Inferior parietal cortex (tissue), 1 donor: ENCODE results near the gene TMEM229A.
"Not testable (repeated sequence)": the region's sequence is repeated elsewhere in the genome, so short reads cannot be mapped to it uniquely, and the experiment has no call there.

Experiments
- DNase-seq: peaks from one replicate; pipeline ENCODE4 v3.0.0-alpha.2; 2016; ENCODE audit errors: extremely low spot score

Gene TMEM229A

DNA sequence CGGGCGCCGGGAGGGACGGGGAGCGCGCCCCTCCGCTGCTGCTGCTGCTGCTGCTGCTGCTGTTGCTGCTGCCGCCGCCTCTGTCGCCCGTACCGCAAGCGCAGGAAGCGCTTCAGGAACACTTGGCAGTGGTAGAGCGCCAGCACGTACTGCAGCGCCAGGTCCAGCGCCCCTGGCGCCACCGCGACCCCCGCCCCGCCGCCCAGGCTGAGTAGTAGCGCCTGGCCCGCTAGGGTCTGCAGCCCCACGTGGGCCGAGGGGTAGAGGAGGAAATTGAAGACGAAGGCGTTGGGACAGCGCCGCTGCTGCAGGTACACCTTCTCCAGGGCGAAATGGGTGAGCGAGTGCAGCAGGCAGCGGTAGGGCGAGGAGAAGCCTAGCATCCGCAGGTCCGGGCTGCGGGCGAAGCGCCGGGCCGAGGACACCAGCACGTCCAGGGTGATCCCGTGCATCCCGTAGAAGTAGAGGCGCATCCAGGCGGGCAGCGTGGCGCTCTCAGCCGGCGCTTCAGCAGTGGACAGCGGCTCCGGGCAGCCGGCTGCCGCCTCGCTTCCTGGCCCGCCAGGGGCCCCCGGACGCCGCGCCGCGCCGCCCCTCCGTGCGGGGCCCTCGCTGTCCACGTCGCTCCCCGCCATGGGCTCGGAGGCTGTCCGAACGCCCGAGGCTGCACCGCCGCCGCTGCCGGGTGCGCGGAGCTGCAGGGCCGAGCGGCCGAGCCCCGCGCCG, at the start of gene TMEM229A:
TSS of gene TMEM229A (minus strand) at position 699 of the 726 bp plus-strand sequence. CDS start at position 635, 64 bp downstream.
- DNase-seq, result peak; percentile 61

- DNase-seq, result not testable (repeated sequence)
These were observed 49.4 kb upstream of the TMEM229A start for GRCh38 chr7:124082234-124082633.

GRCh38 chr7:124077546-124077945, 44.7 kb upstream of the TMEM229A start:
- DNase-seq, result no peak

GRCh38 chr7:124076841-124077240, 44.0 kb upstream of the TMEM229A start:
- DNase-seq, result no peak

DNA sequence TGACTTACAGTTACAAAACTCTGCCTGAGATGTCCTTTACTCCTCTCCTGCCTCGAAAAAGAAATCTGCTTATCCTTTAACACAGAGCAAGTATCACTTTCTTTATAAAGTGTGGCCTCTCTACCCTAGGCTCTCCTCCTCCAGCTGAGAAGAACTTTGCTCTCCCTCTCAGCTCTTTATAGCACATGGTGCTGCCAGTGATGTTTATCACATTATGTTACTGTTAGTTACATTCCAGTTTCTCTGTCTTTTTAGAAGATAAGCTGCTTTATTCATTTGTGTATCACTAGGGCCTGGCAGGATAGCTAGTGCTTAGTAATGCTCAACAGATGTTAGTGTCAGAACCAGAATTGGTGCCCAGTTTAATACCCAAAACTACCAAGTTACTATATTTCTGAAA, 41.1 kb upstream of the TMEM229A start:
- peak; percentile 25 for DNase-seq

- DNase-seq, result no peak
These were observed 40.4 kb upstream of the TMEM229A start for GRCh38 chr7:124073310-124073645.

- peak; percentile 12 for DNase-seq
These were observed 39.9 kb upstream of the TMEM229A start for GRCh38 chr7:124072603-124073309.

GRCh38 chr7:124071843-124072242, 39.0 kb upstream of the TMEM229A start:
- no peak for DNase-seq

DNA sequence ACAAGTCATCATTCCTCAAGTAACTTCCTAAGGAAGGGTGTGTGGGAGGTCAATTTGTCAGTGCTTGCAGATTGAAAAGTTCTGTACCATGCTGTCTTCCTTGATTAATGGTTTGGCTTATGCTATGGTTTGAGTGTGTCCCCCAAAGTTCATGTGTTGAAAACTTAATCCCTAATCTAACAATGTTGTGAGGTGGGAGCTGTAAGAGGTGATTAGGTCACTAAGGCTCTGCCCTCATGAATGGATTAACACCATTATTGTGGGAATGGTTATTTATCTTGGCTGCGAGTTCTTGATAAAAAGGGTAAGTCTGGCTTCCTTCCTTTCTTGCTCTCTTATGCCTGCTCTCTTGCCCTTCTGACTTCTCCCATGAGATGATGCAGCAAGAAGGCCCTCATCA, 29.3 kb upstream of the TMEM229A start:
- DNase-seq, result no peak

GRCh38 chr7:124060528-124060927, 27.7 kb upstream of the TMEM229A start:
- no peak for DNase-seq

DNA sequence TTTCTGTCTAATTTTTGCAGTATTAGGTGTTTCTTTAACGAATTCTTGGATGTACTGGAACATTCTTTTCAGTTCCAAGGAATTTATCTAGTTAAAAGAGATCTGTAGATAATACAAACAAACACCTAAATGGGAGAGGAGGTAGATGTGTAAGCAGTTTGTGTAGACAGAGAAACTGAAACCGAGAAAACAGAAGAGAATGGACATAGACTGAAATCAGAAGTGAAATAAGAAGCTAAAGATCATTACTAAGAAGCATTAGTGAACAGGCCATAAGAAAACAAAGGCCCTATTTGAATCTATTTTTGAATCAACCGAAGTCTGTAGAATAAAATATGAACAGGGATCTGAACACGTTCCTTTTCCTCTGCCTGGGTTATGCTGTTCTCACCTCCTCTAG, 26.5 kb upstream of the TMEM229A start:
- DNase-seq, result no peak

DNA sequence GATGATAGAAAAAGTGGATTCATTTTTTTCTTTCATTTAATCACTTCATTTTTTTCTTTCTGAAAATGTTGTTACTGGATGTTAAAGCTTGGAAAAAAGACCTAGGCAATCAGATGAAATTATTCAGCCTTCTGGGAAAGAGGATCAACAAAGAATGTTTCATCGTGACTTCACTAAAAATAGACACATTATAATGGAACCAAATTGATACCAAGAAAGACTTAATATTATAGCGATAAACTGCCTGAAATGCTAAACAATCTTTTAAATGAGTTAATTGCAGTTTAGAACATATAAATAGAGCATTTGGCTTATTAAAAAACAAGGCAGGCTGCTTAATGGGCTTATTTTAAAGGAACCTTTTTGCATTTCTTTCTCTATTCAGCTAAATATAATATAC, 25.6 kb upstream of the TMEM229A start:
- DNase-seq, result no peak

- no peak for DNase-seq
These were observed 25.0 kb upstream of the TMEM229A start for GRCh38 chr7:124057872-124058271.

- DNase-seq, result no peak
These were observed 23.4 kb upstream of the TMEM229A start for GRCh38 chr7:124056234-124056633.

GRCh38 chr7:124051681-124052377, 19.0 kb upstream of the TMEM229A start:
- DNase-seq, result no peak

- DNase-seq, result no peak
These were observed 10.0 kb upstream of the TMEM229A start for GRCh38 chr7:124042826-124043225.

- no peak for DNase-seq
These were observed 8.6 kb upstream of the TMEM229A start for GRCh38 chr7:124041439-124041838.

GRCh38 chr7:124037902-124038301, 5.0 kb upstream of the TMEM229A start:
- DNase-seq, result not testable (repeated sequence)

DNA sequence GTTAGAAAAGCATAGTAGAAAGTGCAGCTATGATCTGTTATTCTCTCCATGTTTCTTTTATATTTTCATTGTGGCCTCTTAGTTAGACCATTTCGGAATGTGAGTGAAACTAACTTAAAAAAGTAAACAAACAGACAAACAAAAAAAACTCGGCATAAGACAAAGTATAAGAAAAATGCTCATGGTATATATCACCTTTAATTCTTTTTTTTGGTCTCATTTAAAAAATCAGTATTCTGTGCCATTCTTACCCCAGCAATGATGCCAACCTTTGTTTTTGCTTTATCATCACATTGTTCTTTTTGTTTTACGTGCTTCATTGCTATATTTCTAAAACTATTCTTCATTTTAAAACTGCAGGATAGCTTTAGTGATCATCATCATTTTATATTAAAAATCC, 2.8 kb upstream of the TMEM229A start:
- no peak for DNase-seq

- no peak for DNase-seq
These were observed 1.9 kb upstream of the TMEM229A start for GRCh38 chr7:124034754-124035100.

DNA sequence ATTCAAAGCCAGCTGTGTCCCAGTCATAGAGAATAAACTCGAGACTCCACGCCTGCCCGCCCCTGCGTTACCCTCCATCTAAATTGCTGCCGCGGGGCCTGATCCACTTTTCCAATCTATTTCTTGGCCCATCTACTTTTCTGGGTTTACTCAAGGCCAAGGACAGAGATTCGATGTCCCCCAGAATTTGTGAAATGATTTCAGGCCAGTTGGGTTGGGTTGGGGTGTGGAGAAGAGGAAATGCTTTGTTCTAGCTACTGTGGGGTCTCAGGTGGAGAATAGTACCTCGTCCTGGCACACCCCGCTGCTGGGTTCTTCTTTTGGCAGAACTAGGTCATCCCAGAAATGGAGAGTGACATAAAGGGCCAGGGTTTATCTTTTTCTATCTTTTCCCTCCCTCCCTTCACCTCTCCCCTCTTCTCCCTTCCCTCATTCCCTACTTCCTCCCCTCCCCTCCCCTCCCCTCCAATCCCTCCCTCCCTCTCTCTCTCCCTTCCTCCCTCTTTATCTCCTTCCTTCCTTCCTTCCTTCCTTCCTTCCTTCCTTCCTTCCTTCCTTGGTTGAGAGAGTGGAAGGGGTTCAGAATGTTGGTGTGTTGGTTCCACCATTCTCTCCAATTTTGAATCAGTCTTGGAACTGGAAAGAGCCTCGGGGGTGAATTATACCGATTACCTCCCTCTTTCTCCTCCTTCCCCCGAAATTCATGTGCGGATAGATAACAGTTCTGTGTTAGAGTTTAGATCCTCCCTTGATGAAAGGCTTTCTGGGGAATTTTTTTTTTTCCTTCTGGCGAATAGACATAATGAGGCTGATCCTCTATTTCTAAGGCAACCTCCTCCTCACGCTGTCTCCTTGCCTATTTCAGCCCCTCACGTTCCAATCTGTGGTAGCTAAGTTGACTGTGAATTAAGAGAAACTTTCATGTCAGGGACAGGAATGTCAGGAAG, 1.2 kb upstream of the TMEM229A start:
- DNase-seq, result peak; percentile 66
